KMS-11 (cell line): ENCODE measurements around the gene PDE3B.

Source experiments
- H2AFZ ChIP-seq: fragments of 200-600 bp; sonication (generic); 2 replicates; pipeline ENCODE4 v1.6.1; 2016; ENCODE audit warnings: antibody characterized with exemption, mixed run types, low read depth
- H3K27ac ChIP-seq: fragments of 200-600 bp; sonication (generic); 2 replicates; pipeline ENCODE4 v1.6.1; 2016; ENCODE audit warnings: mild to moderate bottlenecking, mixed run types
- H3K27me3 ChIP-seq: fragments of 200-600 bp; sonication (generic); 2 replicates; pipeline ENCODE4 v1.6.1; 2017; ENCODE audit warnings: mild to moderate bottlenecking, low read depth, mixed run types, moderate library complexity; ENCODE audit not compliant: insufficient read depth
- H3K36me3 ChIP-seq: fragments of 200-600 bp; sonication (generic); 2 replicates; pipeline ENCODE4 v1.6.1; 2017; ENCODE audit warnings: mild to moderate bottlenecking, mixed run types; ENCODE audit not compliant: insufficient read depth
- H3K4me1 ChIP-seq: fragments of 200-600 bp; sonication (generic); 2 replicates; pipeline ENCODE4 v1.6.1; 2016; ENCODE audit warnings: mild to moderate bottlenecking, low read depth, mixed run types; ENCODE audit not compliant: poor library complexity, severe bottlenecking
- H3K4me2 ChIP-seq: fragments of 200-600 bp; sonication (generic); 2 replicates; pipeline ENCODE4 v1.7.0; 2016; ENCODE audit warnings: mild to moderate bottlenecking, mixed run types
- H3K4me3 ChIP-seq: fragments of 200-600 bp; sonication (generic); IDR thresholded peaks from 2 replicates; pipeline ENCODE4 v1.6.1; 2017; ENCODE audit warnings: low read depth, low read length, mixed read lengths; ENCODE audit not compliant: insufficient read depth
- H3K79me2 ChIP-seq: fragments of 200-600 bp; sonication (generic); 2 replicates; pipeline ENCODE4 v1.6.1; 2016; ENCODE audit warnings: low read depth, mixed run types; ENCODE audit not compliant: insufficient read depth
- H3K9ac ChIP-seq: fragments of 200-600 bp; sonication (generic); 2 replicates; pipeline ENCODE4 v1.6.1; 2016; ENCODE audit warnings: mild to moderate bottlenecking, mixed run types
- H4K20me1 ChIP-seq: fragments of 200-600 bp; sonication (generic); 2 replicates; pipeline ENCODE4 v1.6.1; 2016; ENCODE audit warnings: mild to moderate bottlenecking, mixed run types; ENCODE audit not compliant: insufficient read depth
- CTCF ChIP-seq: fragments of 200-600 bp; sonication (generic); conservative IDR thresholded peaks from 2 replicates; pipeline ENCODE4 v1.6.1; 2017; ENCODE audit warnings: low read depth, mild to moderate bottlenecking, antibody characterized with exemption, low read length, moderate library complexity, mixed read lengths

The PDE3B gene

GRCh38 chr11:14619603-14620531 lies 23.7 kb upstream of the PDE3B start:
- Histone ChIP-seq H3K4me3 (no peak overlapping the region), H3K4me1 (no peaks in the 10 kb centered on the region)

GRCh38 chr11:14622223-14622954 lies 21.2 kb upstream of the PDE3B start:
- Histone ChIP-seq H3K9ac (no peak overlapping the region), H2AFZ (no peak overlapping the region), H3K27ac (no peak overlapping the region), H3K27me3 (no peaks in the 10 kb centered on the region), H3K4me2 (no peak overlapping the region), H3K79me2 (no peaks in the 10 kb centered on the region), H3K4me3 (no peak overlapping the region), H3K36me3 (no peaks in the 10 kb centered on the region), H4K20me1 (no peaks in the 10 kb centered on the region), H3K4me1 (no peaks in the 10 kb centered on the region)
- TF ChIP-seq CTCF = no peak

More at GRCh38 chr11:14619603-14620531, 23.7 kb upstream of the PDE3B start:
- no peak for TF ChIP-seq CTCF
- Histone ChIP-seq H4K20me1 (no peaks in the 10 kb centered on the region), H3K9ac (no peak overlapping the region), H3K4me2 (no peak overlapping the region), H3K79me2 (no peaks in the 10 kb centered on the region), H3K27ac (no peak overlapping the region), H3K36me3 (no peaks in the 10 kb centered on the region), H2AFZ (no peak overlapping the region), H3K27me3 (no peaks in the 10 kb centered on the region)

- no peak for TF ChIP-seq CTCF
- H3K4me1 ChIP-seq = no peaks in the 10 kb centered on the region
- no peaks in the 10 kb centered on the region for H3K79me2 ChIP-seq
- no peak overlapping the region for H3K9ac ChIP-seq
- no peaks in the 10 kb centered on the region for H3K27me3 ChIP-seq
- no peaks in the 10 kb centered on the region for H4K20me1 ChIP-seq
- H2AFZ ChIP-seq = no peak overlapping the region
- no peak overlapping the region for H3K27ac ChIP-seq
- no peaks in the 10 kb centered on the region for H3K36me3 ChIP-seq
- H3K4me2 ChIP-seq = no peak overlapping the region
- H3K4me3 ChIP-seq = no peak overlapping the region
These were observed 20.6 kb upstream of the PDE3B start for GRCh38 chr11:14623036-14623435.

DNA sequence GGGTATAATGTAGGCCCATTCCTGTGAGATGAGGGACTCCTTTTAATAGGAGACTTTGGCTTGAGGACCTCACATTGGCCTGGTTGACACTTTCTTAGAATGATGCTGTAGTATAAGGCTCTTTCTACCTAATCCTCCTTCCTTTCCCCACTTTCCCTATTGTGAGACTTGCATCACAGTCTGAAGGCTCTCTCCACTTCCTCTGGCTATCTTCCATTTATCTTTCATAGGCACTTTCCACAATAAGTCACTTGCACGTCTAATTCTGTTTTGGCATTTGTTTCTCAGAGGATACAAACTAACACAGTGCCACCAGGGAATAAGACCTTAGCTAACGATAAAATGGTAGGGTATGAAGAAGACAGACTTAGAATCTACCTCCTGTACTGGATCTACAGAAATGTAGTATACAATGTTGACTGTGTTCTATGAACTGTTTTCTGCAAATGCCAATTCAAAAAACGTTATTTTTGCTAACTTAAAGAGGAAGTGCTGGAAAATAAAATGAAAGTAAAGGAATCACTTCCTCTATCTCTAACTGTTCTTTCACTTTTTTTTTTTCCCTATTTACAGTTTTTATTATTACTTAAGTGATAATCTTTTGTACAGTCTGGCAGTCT lies 17.9 kb upstream of the PDE3B start:
- Histone ChIP-seq H3K4me2 (no peak overlapping the region), H4K20me1 (no peaks in the 10 kb centered on the region), H3K4me3 (no peak overlapping the region), H3K9ac (no peak overlapping the region), H3K4me1 (no peaks in the 10 kb centered on the region), H3K36me3 (no peaks in the 10 kb centered on the region), H3K27me3 (no peaks in the 10 kb centered on the region), H3K27ac (no peak overlapping the region), H2AFZ (no peak overlapping the region), H3K79me2 (no peaks in the 10 kb centered on the region)
- TF ChIP-seq CTCF = no peak
